Mesenteric fat pad (tissue), 1 donor: ENCODE measurements around the gene FAT3. TPM values are rescaled to one million over a fixed set of nuclear protein-coding genes. Genes with fewer than 3 reads are reported as not detected.

Source experiments
- DNase-seq: peaks from one replicate; pipeline ENCODE4 v3.0.0-alpha.2; 2020; ENCODE audit warnings: low spot score
- long read RNA-seq: library from polyadenylated mRNA; unstranded; transcript quantifications from one replicate; pipeline ENCODE4 v2.0.0, GENCODE V29; 2020
- total RNA-seq: library from RNA; stranded (reverse); fragmentation: NEBNext Ultra II Directional; extraction: Animal tissue kit (Norgen Biotek cat#: 25700); gene quantifications from one replicate; pipeline ENCODE4 v1.2.1, GENCODE V29; 2021
- donor health status: DM: yes; HTN: yes; CAD: no.

FAT3 gene
- 0.45 TPM for total RNA-seq
- long read RNA-seq: 0 reads

DNA sequence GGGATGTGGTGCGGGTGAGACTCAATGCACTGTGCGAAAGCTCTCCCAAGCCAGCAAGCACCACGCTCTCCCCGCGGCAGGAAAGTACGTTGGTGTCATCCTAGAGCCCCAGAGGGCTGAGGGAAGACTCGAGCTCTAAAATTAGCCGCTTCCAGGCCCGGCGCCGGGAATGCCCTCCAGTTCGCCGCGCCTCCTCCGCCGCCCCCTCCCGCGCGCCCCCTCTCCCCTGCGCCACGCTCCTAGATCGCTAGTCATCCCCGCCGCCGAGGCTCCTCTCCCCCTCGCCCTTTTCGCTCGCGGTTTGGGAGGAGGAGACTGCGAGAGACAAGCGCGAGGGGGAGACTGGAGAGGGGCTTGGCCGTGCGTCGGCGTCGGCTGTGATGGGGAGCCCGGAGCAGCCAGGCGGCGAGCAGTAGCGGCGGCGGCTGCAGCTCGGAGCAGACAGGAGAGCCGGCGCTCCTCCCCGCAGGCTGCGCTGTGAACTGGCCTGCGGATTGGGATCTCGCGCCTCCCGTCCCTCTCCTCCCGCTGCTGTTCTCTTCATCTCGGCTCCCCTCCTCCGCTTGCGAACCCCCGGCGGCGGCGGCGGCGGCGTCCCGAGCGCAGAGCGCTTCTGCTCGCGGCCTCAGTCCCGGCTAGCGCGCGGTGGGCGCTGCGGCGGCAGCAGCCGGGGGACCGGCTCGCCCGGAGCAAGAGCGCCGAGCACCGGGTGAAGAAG is at the start of gene FAT3:
FAT3 (plus strand) TSS at position 412 of the 718 bp plus-strand sequence. CDS start 127,295 bp downstream, outside the sequence.
- no peak for DNase-seq

DNA sequence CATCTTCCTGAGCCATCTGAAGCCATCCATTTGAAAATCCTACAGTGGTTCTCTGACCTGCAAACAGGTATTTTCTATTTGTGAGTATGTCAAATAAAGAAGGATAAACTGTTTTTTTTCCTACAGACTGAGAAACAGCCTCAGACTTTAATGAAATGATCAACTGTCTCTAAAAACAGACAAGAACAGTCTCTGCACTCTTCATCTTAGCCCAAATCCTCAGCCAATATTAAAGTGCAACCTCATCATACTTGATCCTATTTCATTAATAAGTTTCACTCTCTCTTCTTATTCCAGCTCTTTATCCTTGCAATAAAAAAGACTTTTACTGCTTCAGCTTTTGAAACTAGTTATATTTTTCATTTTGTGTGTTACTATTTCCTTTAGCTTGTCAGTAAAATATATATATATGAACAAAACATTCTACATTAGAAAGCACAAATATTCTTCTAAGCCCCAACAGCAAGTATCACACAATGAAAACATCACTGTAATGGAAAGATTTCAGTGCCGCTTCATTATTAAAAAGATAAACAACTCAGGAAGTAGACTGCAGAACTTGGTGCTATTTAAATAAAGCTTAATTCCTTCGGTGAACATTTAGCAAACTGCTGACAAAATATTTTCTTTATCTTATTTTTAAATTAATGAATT is 45.5 kb upstream of the FAT3 start:
- no peak for DNase-seq

DNA sequence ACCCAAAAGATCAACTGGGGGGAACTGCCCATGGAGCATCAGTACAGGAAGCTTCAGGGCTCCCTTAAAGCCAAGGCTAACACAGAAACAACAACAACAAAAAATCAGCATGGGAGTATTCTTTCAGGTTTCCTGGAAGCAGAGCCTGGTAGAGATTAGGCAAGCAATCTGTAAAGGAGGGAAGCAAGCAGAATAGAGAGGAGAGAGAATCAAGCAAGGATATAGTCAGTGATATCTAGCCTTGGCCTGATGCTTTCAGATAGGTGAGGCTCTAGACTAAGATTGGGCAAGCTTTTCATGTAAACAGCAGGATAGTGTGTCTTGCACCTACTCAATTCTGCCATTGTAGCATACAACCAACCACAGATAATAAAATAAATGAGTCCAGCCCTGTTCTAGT is 44.4 kb upstream of the FAT3 start:
- DNase-seq: no peak

DNA sequence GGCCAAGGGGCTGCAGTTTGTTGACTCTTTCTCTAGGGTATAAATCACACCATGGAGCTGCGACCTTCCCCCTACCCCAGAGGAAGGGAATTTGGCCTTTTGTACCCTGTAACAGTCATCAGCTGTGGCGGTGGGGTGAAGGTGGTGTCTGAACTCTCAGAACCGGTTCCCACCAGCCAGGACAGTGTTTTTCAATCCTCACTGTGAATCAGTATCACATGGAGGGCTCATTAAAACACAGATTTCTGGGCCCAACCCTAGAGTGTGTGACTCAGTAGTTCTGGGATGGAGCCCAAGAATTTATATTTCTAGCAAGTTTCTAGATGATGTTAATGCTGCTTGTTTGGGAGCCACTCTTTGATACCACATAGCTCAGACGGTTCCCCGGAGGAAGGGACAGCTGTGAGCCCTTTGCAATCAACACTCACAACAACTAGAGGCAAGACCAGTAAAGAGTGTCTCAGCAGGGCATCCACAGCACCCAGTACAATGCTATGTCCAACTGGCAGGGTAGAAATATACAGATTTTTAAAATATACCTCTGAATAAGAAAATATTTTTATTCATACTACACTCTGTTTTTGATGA is 43.9 kb upstream of the FAT3 start:
- DNase-seq: no peak

DNA sequence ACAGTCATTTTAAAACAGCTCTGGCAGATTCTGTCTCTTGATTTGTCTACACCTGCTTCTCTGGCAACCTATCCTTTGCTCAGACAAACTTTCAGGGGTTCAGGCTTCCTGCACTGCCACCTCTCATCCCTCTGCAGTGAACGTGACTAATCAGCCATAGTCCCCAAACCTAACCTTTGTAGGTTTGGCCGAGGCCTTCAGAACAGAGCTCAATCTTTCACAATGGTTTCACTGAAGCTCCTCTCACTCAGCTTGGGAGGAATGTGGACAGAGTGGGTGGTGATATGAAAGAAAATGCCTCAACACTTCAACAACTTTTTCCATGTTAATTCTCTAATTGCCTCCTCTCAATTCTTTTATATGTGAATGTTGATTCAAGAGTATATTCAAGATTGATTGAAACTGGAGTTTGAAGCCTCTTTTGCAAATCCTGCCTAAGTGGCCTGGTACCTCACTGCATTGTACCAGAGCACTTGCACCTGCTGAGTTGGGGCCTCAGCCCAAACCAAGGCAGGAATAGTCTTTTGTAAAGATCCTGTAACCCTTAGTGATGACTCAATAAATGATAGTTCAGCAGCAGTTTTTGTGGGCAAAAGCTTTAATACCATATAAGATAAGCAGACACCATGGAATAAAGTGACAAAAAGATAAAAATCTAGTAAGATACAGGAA is 33.9 kb upstream of the FAT3 start:
- no peak for DNase-seq

DNA sequence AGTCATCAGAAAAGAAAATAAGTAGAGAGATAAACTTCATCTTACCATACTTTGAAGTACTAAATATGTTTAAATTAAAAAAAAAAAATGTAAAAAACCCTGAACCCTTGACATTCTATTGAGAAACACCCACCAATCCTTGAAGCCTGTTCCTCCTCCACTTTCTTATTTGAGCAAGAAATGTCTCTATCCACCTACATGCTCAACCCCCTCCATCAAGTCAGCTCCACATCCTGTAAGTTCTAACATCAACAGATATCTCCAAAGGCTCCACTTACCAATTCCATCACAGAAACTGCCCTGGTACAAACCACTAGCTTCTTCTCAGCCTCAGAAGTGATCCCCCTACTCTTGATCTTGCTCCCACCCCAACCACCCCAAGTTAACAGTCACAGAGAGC is 32.5 kb upstream of the FAT3 start:
- DNase-seq: no peak

DNA sequence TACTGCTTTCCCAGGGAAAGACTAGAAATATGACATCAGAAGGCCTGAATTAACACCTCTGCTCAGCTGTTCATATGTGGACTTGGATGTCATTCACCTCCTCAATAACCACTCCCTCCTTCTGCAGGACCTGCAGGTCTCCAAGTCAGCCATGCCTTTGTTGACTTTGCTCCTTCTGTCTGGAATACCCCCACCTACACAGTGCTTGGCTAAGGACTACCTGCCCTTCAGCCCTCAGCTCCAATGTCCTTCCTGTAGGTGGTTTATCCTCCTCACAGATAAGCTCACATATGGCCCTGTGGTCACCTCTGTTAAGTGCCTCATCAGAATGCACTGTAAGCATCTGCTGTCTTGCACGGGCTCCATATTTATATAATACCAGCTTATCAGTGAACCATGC is 26.4 kb upstream of the FAT3 start:
- no peak for DNase-seq

DNA sequence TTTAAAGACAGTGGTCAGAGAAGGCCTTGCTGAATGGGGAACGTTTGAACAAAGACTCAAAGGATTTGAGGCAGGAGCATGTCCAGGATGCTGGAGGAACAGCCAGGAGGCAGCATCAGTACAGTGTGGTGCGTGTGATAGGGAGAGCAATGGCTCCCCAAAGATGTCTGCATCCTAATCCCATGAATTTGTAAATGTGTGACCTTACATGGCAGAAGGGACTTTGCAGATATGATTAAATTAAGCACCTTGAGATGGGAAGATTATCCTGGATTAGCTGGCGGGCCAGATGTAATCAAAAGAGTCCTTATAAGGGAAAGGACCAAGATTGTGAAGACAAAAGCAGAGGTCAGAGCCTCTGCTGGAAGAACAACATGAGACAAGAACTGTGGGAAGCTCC is 24.6 kb upstream of the FAT3 start:
- no peak for DNase-seq

DNA sequence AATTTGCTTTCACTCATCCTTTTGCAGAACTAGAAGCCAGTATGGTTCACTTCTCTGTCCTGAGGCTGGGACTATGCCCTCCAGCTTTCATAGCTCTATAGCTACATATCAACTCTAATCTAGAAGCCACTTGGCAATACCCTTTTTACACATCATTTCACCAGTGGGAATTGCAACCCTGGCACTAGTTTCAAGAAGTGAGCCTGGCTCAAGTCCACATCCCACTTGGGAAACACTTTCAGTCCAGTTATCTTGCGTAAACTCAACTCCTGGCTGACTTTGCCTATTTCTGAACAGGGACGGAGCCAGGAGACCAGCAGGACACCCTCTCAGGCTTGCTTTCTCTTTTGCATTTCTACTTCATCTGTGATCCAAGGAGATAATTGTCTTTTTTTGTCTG is 19.9 kb upstream of the FAT3 start:
- DNase-seq: no peak

DNA sequence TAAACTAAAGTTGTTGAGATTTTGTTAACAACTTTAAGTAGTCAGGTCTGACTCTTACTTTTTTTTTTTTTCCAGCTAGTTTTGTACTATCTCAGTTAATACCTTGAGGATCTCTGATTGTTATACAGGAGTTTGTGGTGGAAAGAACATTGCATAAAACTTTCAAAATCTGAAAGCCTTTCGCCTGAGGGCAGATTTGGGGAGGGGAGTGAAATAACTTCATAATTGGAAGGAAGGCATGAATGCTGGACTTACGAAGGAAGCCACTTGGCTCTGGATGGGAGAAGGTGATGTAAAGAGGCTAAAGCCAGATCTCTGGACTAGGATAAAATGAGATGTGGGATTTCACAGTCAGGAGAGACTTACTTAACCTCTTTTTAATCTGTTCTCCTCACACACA is 18.2 kb upstream of the FAT3 start:
- no peak for DNase-seq

DNA sequence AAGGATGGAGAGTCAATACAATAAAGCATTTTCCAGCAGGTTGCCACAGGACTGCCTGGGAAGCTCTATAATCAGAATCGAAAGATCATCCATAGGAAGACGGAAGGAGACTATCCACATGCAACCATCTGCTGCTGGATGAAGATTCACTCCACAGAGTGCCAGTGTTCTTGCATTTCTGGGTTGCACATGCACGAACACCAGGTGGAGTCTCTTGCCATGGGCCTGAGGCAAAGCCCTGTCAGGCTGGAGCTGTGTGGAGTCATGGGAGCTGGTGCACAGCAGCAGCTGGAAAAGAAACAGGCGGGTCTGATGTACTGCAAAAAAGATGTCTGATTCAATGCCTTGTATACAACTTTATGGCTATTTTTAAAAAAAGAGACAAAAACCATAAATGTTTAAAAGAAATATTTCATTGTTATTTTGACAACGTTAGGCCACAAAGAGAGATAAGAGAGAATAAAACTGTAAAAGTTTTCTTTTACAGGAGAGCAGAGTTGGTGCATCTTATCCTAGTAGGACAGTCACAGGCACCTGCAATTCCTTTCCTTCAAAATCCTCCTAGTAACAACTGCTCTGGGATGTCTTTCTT is 12.9 kb upstream of the FAT3 start:
- no peak for DNase-seq

DNA sequence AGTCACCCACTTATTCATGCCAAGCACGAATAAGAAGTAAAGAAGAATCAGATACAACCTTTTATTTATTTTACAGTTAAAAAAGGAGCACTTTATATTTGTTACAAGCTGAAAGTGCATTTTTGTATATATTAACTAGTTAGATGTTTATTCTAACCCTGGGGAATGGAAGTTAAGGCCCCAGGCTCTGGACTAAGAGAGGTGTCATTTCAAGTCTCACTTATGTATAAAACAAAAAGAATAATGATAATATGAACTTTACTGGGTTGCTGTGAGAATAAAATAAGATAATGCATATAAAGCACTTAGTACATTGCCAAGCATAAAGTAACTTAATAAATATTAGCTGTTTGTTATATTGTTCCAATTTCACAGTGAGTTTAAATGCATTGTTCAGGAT is 12.1 kb upstream of the FAT3 start:
- no peak for DNase-seq

DNA sequence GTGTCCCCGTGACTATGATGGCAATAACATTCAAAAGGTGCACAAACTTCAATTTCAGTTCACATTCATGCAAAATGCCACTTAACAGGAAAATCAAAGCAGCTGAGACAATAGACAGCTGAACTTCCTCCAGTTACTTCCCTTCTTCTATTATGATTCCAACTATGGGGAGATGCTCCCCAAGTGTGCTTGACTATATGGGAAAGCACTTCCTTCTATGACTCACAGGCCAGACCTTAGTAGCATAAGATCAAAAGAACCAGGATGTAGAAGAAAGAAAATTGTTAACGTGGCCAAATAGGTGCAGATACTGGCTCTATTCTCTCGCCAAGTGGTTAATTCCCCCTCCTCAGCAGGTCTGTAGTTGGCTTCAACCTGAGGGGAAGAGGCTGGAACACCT is 7.8 kb upstream of the FAT3 start:
- DNase-seq: no peak

DNA sequence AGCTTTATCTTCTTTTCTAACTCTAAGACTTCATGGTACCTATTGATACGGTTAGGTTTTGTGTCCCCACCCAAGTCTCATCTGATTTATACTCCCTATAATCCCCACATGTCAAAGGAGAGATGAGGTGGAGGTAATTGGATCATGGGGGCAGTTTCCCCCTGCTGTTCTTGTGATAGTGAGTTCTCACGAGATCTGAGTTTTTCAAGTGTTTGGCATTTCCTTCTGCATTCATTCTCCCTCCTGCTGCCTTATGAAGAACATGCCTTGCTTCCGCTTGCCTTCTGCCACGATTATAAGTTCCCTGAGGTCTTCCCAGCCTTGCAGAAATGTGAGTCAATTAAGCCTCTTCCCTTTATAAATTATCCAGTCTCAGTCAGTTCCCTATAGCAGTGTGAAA is 5.1 kb upstream of the FAT3 start:
- DNase-seq: no peak

DNA sequence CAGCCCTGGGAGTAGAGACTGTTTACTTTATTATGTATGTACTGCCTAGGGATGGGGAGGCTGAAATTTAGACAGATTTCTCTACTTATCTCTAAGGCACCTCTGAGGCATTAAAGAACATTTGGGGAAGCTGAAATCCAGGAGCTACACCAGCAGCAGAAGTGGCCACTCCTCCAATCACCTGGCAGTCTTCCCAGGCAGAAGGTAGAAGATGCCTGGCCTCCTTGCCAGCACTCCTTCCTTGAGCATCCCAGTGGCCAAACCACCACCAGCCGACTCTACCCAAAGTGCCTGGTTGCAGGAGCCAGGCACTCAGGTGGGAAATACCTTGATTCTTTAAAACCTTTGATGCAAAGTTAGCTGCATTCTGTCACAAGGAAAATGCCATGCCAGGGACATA is 1.9 kb upstream of the FAT3 start:
- no peak for DNase-seq

DNA sequence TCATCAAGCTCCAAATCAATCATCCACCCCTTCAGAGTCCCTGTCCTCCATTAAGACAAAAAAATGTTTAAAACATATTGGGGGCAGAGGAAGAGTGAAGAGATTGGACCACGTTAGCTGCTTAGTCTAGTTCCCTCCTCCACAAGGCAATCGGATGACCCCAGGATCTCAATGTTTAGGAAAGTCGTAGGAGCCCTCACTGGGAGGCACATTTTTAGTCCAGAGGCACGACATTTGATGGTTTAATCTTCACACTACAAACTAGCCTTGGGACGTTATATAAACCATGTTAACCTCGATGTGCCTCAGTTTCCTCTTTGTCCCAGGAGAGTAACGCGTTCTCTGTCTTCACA is 588 bp upstream of the FAT3 start:
- no peak for DNase-seq

DNA sequence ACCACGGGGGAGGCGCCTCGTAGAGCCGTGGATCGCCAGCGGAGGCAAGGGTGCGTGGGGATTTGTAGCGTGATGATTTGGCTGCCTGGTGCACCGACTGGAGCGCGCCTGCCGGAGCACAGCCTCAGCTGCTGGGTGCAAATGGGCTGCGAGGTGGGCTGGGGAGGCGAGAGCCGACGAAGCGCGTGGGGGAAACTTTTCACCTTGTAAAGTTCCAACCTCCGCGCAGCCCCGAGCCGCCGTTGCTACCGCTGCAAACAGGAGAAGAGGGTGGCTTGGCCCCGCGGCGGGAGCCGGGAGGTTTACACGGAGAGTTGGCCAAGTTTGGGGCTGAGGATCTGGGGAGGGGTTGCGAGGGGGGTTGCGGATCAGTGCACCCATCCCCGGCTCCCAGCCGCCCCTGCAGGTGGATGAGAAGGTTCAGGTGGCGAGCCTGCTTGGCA is 528 bp downstream of the FAT3 start:
- no peak for DNase-seq

DNA sequence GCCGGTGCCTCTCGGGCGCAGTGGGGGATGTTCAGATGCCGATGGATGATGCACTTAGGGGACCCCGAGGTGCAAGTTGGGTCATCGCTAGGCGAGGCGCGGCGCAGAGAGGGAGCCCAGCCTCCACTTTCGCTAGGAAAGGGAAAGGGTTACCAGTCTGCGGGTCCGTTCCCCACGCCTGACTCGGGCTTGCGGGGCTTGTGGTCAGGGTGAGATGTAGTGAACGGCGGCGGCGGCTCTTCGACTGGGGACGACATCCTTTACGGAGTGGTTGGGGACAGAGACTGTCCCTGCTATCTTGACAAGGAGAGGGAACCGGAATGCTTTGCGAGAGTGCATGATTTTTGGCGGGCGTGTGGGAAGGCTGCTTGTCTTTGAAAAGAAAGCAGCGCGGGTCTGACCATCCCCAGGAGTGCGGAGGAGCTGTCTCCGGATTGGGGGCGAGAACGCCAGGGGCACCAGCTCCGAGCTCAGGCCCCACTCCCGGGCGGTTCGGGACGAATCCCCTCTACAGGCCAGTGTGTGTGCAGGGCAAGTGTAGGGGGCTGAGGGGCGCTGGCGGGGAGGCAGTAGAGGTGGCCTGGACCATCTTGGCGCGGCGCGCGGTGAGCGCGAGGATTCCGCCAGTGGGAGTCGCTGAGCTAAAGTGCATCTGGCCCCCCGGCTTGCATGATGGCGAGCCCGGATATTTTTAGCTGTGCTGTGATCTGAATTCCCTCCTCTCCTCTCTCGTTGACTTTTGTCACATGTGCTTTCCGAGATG is 1.1 kb downstream of the FAT3 start:
- DNase-seq: no peak

DNA sequence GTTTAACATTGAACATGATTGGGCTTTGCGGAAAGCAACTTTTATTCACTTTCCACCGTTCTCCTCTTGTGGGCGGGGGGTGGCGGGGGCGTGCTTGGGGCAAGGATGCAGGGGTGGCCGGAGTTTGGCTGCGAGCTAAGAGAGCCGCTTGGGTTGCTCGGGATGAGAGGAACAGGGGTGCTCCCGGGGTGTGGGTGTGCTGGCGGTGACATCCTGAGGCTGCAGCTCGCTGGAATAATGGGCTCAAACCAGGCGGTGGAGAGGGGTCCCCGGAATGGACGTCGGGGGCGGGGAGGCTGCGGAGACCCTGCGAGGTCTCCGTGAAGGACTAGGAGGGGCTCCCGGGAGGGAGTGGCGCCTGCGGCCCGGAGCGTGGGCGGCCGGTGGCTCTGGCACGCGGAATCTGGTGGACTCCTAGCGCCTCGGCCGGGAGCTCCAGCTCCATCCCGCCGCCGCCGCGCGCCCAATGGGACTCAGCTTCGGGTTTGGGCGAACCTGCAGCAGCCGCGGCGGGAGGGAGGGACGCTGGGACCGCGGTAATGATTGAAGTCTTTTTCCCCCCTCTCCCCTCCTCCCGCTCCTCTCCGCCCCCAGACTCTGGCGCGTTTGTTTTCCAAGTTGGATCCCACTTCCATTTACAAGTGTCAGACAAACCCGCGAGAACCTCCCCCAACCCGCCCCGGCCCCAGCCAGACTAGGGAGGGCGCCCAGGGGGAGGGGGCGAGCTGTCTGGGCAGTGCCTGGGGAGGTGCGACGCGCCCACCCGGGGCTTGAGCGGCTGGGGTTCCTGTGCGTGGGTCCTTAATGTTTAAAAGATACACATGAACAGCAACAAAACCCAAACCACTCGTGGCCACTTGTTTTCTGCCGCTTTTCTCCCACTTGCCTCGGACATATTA is 2.0 kb downstream of the FAT3 start:
- DNase-seq: no peak

DNA sequence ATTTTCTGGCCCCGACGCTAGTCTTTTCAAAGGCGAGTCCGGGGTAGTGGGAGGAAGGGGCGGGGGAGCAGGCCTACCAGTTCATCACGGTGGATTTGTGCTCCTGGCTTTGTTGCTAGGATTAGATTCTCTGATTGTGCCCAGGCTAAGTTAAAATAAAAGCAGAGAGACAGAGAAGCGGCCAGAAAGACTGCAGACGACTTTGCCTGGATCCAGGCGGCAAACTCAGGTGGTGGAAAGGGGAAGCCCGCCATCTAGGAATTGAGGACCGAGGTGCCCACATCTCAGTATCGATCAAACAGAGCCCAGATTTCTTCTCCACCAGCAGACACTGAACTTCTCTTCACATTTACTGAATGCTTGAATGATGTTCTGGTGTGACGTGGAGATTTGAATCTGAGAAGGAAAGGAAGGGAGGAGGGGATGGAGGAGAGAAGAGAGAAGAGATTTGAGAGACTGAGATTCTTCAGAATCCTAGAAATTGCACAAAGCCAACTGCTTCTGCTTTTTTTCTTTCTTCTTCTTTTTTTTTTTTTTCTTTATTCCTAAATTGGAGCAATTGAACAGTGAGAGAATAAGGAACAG is 2.7 kb downstream of the FAT3 start:
- no peak for DNase-seq
